GM18526 (cell line): ENCODE measurements around the gene SVIP.
A peak's percentile ranks its signal among the peaks of the same experiment; 100 is the strongest.

Source experiments
- POLR2A ChIP-seq: IDR thresholded peaks from 3 replicates; pipeline ENCODE4 v1.6.1; 2011; ENCODE audit not compliant: insufficient read length; ENCODE audit errors: extremely low read depth

SVIP gene

GRCh38 chr11:22829231-22830081, at the start of gene SVIP:
Gene SVIP (minus strand): TSS chr11:22829801. CDS start chr11:22829748, 53 bp downstream.
- peak; percentile 71 for TF ChIP-seq POLR2A

GRCh38 chr11:22878604-22879003, 49.0 kb upstream of the SVIP start:
- no peak for TF ChIP-seq POLR2A

GRCh38 chr11:22878039-22878438, 48.4 kb upstream of the SVIP start:
- no peak for TF ChIP-seq POLR2A

GRCh38 chr11:22875869-22876473, 46.4 kb upstream of the SVIP start:
- TF ChIP-seq POLR2A: no peak

GRCh38 chr11:22869325-22869724, 39.7 kb upstream of the SVIP start:
- TF ChIP-seq POLR2A: no peak

- no peak for TF ChIP-seq POLR2A
Measured at GRCh38 chr11:22860241-22860640, 30.6 kb upstream of the SVIP start, which contains the start of gene CCDC179. Gene CCDC179 (minus strand): TSS chr11:22860474. CDS start chr11:22860421, 53 bp downstream.

- TF ChIP-seq POLR2A: no peak
Measured at GRCh38 chr11:22859756-22860155, 30.2 kb upstream of the SVIP start.

GRCh38 chr11:22851477-22851876, 21.9 kb upstream of the SVIP start:
- no peak for TF ChIP-seq POLR2A

- TF ChIP-seq POLR2A: no peak
Measured at GRCh38 chr11:22846726-22847125, 17.1 kb upstream of the SVIP start.

GRCh38 chr11:22832315-22833015, 2.9 kb upstream of the SVIP start:
- no peak for TF ChIP-seq POLR2A

GRCh38 chr11:22830082-22830414, 447 bp upstream of the SVIP start:
- TF ChIP-seq POLR2A: no peak

GRCh38 chr11:22828373-22828772, 1.2 kb downstream of the SVIP start:
- TF ChIP-seq POLR2A: no peak

- no peak for TF ChIP-seq POLR2A
Measured at GRCh38 chr11:22822203-22822602, 7.4 kb downstream of the SVIP start.

- no peak for TF ChIP-seq POLR2A
Measured at GRCh38 chr11:22809893-22810292, 19.7 kb downstream of the SVIP start.

- TF ChIP-seq POLR2A: no peak
Measured at GRCh38 chr11:22808571-22809197, 20.9 kb downstream of the SVIP start.

GRCh38 chr11:22807855-22808570, 21.6 kb downstream of the SVIP start:
- no peak for TF ChIP-seq POLR2A
